HEK293 (cell line): ENCODE data around the gene SLC1A2.

Experiments
- CTCF ChIA-PET: fragments of 350-600 bp; formaldehyde crosslinking; extraction: SDS; loops from one replicate; lab custom pipeline; 2021; ENCODE audit warnings: antibody characterized with exemption; lab: Yijun Ruan, JAX
- POLR2A ChIA-PET: fragments of 300-600 bp; formaldehyde crosslinking; extraction: SDS; loops from one replicate; lab custom pipeline; 2020; ENCODE audit warnings: antibody characterized with exemption, inconsistent platforms; lab: Yijun Ruan, JAX
- H3K27ac ChIP-seq: fragments of 200-500 bp; sonication (Bioruptor generic); 2 replicates; pipeline ENCODE4 v1.5.1; 2014; ENCODE audit warnings: low read depth, low read length, control low read depth, inconsistent platforms; ENCODE audit errors: extremely low read depth
- H3K36me3 ChIP-seq, 2 experiments: fragments of 200-500 bp in 1 of 2; sonication (Bioruptor generic) in 1 of 2; 1 replicate in 1 of 2; 2 replicates in 1 of 2; pipeline ENCODE4 v1.5.1; 2014 to 2017; ENCODE audit warnings: inconsistent platforms in 2 of 2, low read length in 2 of 2; ENCODE audit not compliant: control insufficient read depth in 2 of 2, insufficient read depth in 1 of 2
- H3K4me1 ChIP-seq: fragments of 200-500 bp; sonication (Bioruptor generic); 2 replicates; pipeline ENCODE4 v1.5.1; 2014; ENCODE audit warnings: mild to moderate bottlenecking, low read length, inconsistent platforms; ENCODE audit not compliant: control insufficient read depth, insufficient read depth
- H3K4me3 ChIP-seq: 2 replicates; pipeline ENCODE4 v1.5.1; 2011; ENCODE audit warnings: low read depth, mild to moderate bottlenecking, control low read depth, low read length, moderate library complexity
- H3K9me3 ChIP-seq: fragments of 200-500 bp; sonication (Bioruptor generic); 2 replicates; pipeline ENCODE4 v1.5.1; 2014; ENCODE audit warnings: low read depth, low read length, inconsistent platforms; ENCODE audit not compliant: control insufficient read depth, insufficient read depth
- ELK4 ChIP-seq: IDR thresholded peaks from 2 replicates; pipeline ENCODE4 v1.6.1; 2011; ENCODE audit warnings: mild to moderate bottlenecking, low read depth, low read length, borderline replicate concordance
- GLIS2 ChIP-seq: fragments of 450-650 bp; formaldehyde crosslinking; IDR thresholded peaks from 2 replicates; pipeline ENCODE4 v1.5.1; 2016; ENCODE audit warnings: missing biosample characterization, missing genetic modification characterization
- PATZ1 ChIP-seq: fragments of 450-650 bp; formaldehyde crosslinking; IDR thresholded peaks from 2 replicates; pipeline ENCODE4 v1.5.1; 2016; ENCODE audit warnings: missing biosample characterization, missing genetic modification characterization
- ZBTB20 ChIP-seq: fragments of 450-650 bp; formaldehyde crosslinking; IDR thresholded peaks from 2 replicates; pipeline ENCODE4 v1.5.1; 2016; ENCODE audit warnings: missing biosample characterization, missing genetic modification characterization
- ZBTB8A ChIP-seq: fragments of 450-650 bp; formaldehyde crosslinking; IDR thresholded peaks from 2 replicates; pipeline ENCODE4 v1.5.1; 2016; ENCODE audit warnings: missing biosample characterization, missing genetic modification characterization
- ZNF133 ChIP-seq: fragments of 450-650 bp; formaldehyde crosslinking; IDR thresholded peaks from 2 replicates; pipeline ENCODE4 v1.5.1; 2016; ENCODE audit warnings: missing biosample characterization, missing genetic modification characterization
- ZNF138 ChIP-seq: fragments of 450-650 bp; formaldehyde crosslinking; IDR thresholded peaks from 2 replicates; pipeline ENCODE4 v1.5.1; 2016; ENCODE audit warnings: missing biosample characterization, missing genetic modification characterization, borderline replicate concordance
- ZNF2 ChIP-seq: fragments of 450-650 bp; formaldehyde crosslinking; IDR thresholded peaks from 2 replicates; pipeline ENCODE4 v1.5.1; 2016; ENCODE audit warnings: missing biosample characterization, missing genetic modification characterization
- ZNF341 ChIP-seq: fragments of 450-650 bp; formaldehyde crosslinking; IDR thresholded peaks from 2 replicates; pipeline ENCODE4; 2016; ENCODE audit warnings: low read depth, missing biosample characterization, missing genetic modification characterization
- ZNF404 ChIP-seq: fragments of 450-650 bp; formaldehyde crosslinking; IDR thresholded peaks from 2 replicates; pipeline ENCODE4 v1.5.1; 2017; ENCODE audit warnings: missing biosample characterization, missing genetic modification characterization
- ZNF473 ChIP-seq: fragments of 450-650 bp; formaldehyde crosslinking; IDR thresholded peaks from 2 replicates; pipeline ENCODE4 v1.5.1; 2017; ENCODE audit warnings: missing biosample characterization, missing genetic modification characterization
- ZNF624 ChIP-seq: fragments of 450-650 bp; formaldehyde crosslinking; IDR thresholded peaks from 2 replicates; pipeline ENCODE4 v1.5.1; 2017; ENCODE audit warnings: missing biosample characterization, missing genetic modification characterization
- ZNF660 ChIP-seq: fragments of 450-650 bp; IDR thresholded peaks from 2 replicates; pipeline ENCODE4 v1.5.1; 2018; ENCODE audit warnings: missing biosample characterization, mild to moderate bottlenecking, missing genetic modification characterization
- ZSCAN30 ChIP-seq: fragments of 450-650 bp; IDR thresholded peaks from 2 replicates; pipeline ENCODE4 v1.5.1; 2018; ENCODE audit warnings: missing biosample characterization, mild to moderate bottlenecking, missing genetic modification characterization, moderate library complexity

Gene SLC1A2

DNA sequence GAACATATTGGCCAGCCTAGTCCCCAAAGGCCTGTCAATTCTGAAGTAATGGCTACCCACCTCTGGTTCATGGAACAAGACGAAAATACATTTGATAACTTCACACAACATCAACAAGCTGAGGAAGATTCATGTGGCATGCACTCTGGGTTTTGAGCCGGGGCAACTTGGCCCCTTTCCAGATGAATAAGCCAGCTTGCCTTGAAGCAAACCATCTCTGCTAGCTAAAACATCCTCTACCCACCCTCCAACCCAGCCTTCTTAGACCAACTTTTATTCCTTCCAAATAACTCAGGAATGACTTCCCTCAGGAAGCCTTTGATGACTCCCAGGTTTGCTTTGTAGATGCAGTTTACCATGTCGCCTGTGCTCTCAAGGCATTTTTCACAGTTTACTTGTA is 94.4 kb downstream of the SLC1A2 start:
- TF ChIP-seq ZNF473 (tag by site-specific recombination) (no peak), ELK4 (no peak), ZBTB20 (no peak), ZNF404 (no peak), ZNF624 (no peak), ZBTB8A (tag by site-specific recombination) (no peak), ZNF341 (tag by site-specific recombination) (no peak), ZNF133 (tag by site-specific recombination) (no peak), ZNF138 (no peak)
- ChIA-PET CTCF (interaction anchor here (0.6 kb wide), 1 partner anchor 316 kb away, joined by 4 read pairs; no protein-coding TSS in a partner anchor), POLR2A (no interaction called here)
- no peaks in the 10 kb centered on the region for H3K36me3 ChIP-seq
- H3K9me3 ChIP-seq, result no peaks in the 10 kb centered on the region
- H3K4me3 ChIP-seq, result no peak overlapping the region
- no peaks in the 10 kb centered on the region for H3K4me1 ChIP-seq
- no peak overlapping the region for H3K27ac ChIP-seq

DNA sequence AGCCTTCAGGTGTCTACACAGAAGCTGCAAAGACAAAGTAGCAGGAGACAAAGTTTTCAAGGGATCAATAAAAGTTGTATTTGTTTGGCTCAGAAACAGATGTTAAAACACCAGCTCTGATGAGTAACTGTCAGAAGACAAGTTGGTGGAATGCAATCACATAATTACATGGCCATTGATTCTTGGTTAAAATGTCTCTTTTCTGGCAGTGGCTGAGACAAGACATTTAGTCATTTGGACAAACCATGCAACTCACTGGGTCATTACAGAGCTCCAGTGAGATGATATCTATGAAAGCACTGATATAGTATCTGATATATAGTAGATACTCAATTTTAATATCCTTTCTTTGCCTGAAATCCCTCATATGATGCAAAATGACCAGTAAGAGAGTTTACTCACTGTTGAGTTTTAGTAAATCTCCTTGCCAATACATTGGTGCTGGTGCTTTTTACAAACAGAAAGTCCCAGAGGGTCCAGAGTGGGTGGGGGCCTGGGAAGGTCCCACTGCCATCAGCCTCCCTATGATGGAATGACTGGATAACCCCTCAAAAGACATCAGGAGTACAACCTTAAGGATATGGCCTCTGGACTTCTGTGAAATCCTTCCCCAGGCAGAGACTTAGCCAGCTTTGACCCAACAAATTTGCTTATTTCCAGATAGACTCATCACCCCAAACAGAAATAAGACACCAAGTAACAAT is 95.0 kb downstream of the SLC1A2 start:
- ChIA-PET POLR2A (no interaction called here), CTCF (no interaction called here)

GRCh38 chr11:35323076-35323868 is 96.1 kb downstream of the SLC1A2 start:
- H3K4me3 ChIP-seq, result no peak overlapping the region
- no peaks in the 10 kb centered on the region for H3K4me1 ChIP-seq
- no peak for TF ChIP-seq ZNF660
- TF ChIP-seq, all 188 proteins: peak for 0
- Histone ChIP-seq H3K36me3 (no peaks in the 10 kb centered on the region), H3K27ac (no peak overlapping the region), H3K9me3 (no peaks in the 10 kb centered on the region)
- POLR2A ChIA-PET, result no interaction called here
- CTCF ChIA-PET, result interaction anchor here (0.7 kb wide), 1 partner anchor 18 kb away, joined by 3 read pairs; no protein-coding TSS in a partner anchor

More for the DNA sequence above, 95.0 kb downstream of the SLC1A2 start:
- Histone ChIP-seq H3K36me3 (no peaks in the 10 kb centered on the region), H3K9me3 (no peaks in the 10 kb centered on the region), H3K27ac (no peak overlapping the region), H3K4me1 (no peaks in the 10 kb centered on the region), H3K4me3 (no peak overlapping the region)
- no peak for TF ChIP-seq PATZ1 (tag by site-specific recombination)
- TF ChIP-seq GLIS2 (tag by site-specific recombination), result no peak
- no peak for TF ChIP-seq ZNF2 (tag by site-specific recombination)
- TF ChIP-seq ZSCAN30 (tag by site-specific recombination), result no peak
